Kidney (tissue), 14 donors: Measurements from ENCODE around the gene CAMTA1. TPM values are rescaled to one million over a fixed set of nuclear protein-coding genes. Genes with fewer than 3 reads are reported as not detected.
"Not testable (repeated sequence)": the region's sequence is repeated elsewhere in the genome, so short reads cannot be mapped to it uniquely, and the experiment has no call there.

Experiments used
- DNase-seq, 5 donors: peaks; one replicate each; pipeline ENCODE4 v3.0.0-alpha.2; 2013 to 2020
- FAIRE-seq: peaks from 2 replicates; lab custom pipeline; 2012; peaks lifted over from hg19 to GRCh38; lab: Jason Lieb, UNC
- H3K27ac ChIP-seq, 2 donors: one replicate each; pipeline ENCODE4 v1.7.0; 2013; ENCODE audit warnings: low read depth in 2 of 2, low read length in 2 of 2, inconsistent platforms in 1 of 2
- H3K27me3 ChIP-seq: one replicate; pipeline ENCODE4 v1.7.1; 2013; ENCODE audit warnings: low read length, inconsistent platforms; ENCODE audit not compliant: control insufficient read depth, insufficient read depth
- H3K36me3 ChIP-seq, 3 donors: one replicate each; pipeline versions ENCODE4 v1.7.0 to v1.7.1; 2013; ENCODE audit warnings: low read length in 3 of 3, control low read depth in 1 of 3, inconsistent platforms in 1 of 3; ENCODE audit not compliant: insufficient read depth in 3 of 3, control insufficient read depth in 2 of 3
- H3K4me1 ChIP-seq, 3 donors: one replicate each; pipeline versions ENCODE4 v1.7.0 to v1.7.1; 2013; ENCODE audit warnings: low read length in 3 of 3, inconsistent platforms in 1 of 3, low read depth in 1 of 3; ENCODE audit not compliant: control insufficient read depth in 2 of 3, insufficient read depth in 2 of 3
- H3K4me3 ChIP-seq, 3 donors: one replicate each; pipeline versions ENCODE4 v1.7.0 to v1.8.1; 2013; ENCODE audit warnings: low read length in 3 of 3, control low read depth in 1 of 3, inconsistent platforms in 1 of 3
- H3K9ac ChIP-seq, 3 donors: one replicate each; pipeline versions ENCODE4 v1.7.0 to v1.7.1; 2013; ENCODE audit warnings: low read length in 3 of 3, control low read depth in 1 of 3, inconsistent platforms in 1 of 3
- H3K9me3 ChIP-seq, 3 donors: one replicate each; pipeline versions ENCODE4 v1.7.0 to v1.7.1; 2013; ENCODE audit warnings: low read length in 3 of 3, control low read depth in 1 of 3, inconsistent platforms in 1 of 3; ENCODE audit not compliant: control insufficient read depth in 2 of 3, insufficient read depth in 1 of 3
- CTCF ChIP-seq: IDR thresholded peaks from 3 replicates; pipeline ENCODE4 v1.5.1; 2012; ENCODE audit warnings: mild to moderate bottlenecking, moderate library complexity, borderline replicate concordance; ENCODE audit not compliant: insufficient read depth; ENCODE audit errors: extremely low read depth
- intact Hi-C: fragments of 100-400 bp; cut with DNase I; formaldehyde crosslinking; loops from one replicate; pipeline ENCODE4 v1.11.1; 2022
- polyA plus RNA-seq: library from polyadenylated mRNA; stranded (reverse); fragments of 350-450 nt; fragmentation: Illumina TruSeq; extraction: RNeasy Lipid Tissue Mini Kit (QIAGEN cat#74804); gene quantifications from one replicate; pipeline ENCODE4 v1.2.3, GENCODE V29; 2014; ENCODE audit warnings: low read depth, low replicate concordance; ENCODE audit not compliant: insufficient read depth
- total RNA-seq: library from RNA; stranded (reverse); fragmentation: NEBNext Ultra II Directional; extraction: Animal tissue kit (Norgen Biotek cat#: 25700); gene quantifications from one replicate; pipeline ENCODE4 v1.2.1, GENCODE V29; 2021
- donor health status: control.
- donor health status: control.
- donor health status: control.
- donor health status: control.
- donor health status: control.
- donor health status: DM: yes; HTN: yes; CAD: no.
- donor health status: Normal renal cell carcinoma (clear cell type).

CAMTA1 gene
- total and polyA plus RNA-seq, 2 donors from 2014 or later = 79.0 to 170 TPM

DNA sequence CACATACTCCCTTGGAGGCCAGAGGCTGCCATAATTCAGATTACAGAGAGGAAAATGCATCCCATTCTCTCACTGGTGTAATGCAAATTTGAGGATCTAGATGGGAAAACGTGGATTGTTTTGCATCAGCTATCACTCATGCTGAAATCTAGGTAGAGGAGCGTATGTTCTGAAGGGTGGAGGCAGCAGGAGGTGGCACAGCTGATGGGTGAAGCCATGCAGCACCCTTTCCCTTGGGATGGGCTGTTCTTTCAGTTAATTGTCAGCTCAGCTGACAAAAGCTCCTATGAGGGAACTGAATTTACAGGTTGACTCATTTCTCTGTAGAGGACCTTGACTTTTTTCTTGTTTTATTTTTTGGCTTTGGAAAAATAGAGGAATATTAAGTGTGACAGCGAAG is 41.8 kb downstream of the CAMTA1 start:
- Histone ChIP-seq H3K4me1 (peaks cover 0 to 29% (median under 1%) of the 10 kb centered on the region in 3 donors), H3K9ac (no peak overlapping the region), H3K27me3 (no peaks in the 10 kb centered on the region), H3K9me3 (no peaks in the 10 kb centered on the region), H3K36me3 (no peaks in the 10 kb centered on the region), H3K27ac (no peak overlapping the region), H3K4me3 (no peak overlapping the region)
- no peak for FAIRE-seq
- no peak for DNase-seq
- intact Hi-C loops = no loop called here
- TF ChIP-seq CTCF = no peak

- no peak overlapping the region for H3K4me3 ChIP-seq
- DNase-seq = no peak
- intact Hi-C loops = no loop called here
- H3K9me3 ChIP-seq = no peaks in the 10 kb centered on the region
- H3K36me3 ChIP-seq = no peaks in the 10 kb centered on the region
- no peaks in the 10 kb centered on the region for H3K27me3 ChIP-seq
- H3K27ac ChIP-seq = no peak overlapping the region
- no peak for FAIRE-seq
- H3K4me1 ChIP-seq = peaks cover 0 to 31% (median 3%) of the 10 kb centered on the region in 3 donors
- TF ChIP-seq CTCF = no peak
- H3K9ac ChIP-seq = no peak overlapping the region
Observed at GRCh38 chr1:6827630-6828165, 42.4 kb downstream of the CAMTA1 start.

GRCh38 chr1:6831366-6831765 is 46.1 kb downstream of the CAMTA1 start:
- Histone ChIP-seq H3K4me1 (peaks cover 0 to 32% (median 11%) of the 10 kb centered on the region in 3 donors), H3K9me3 (no peaks in the 10 kb centered on the region), H3K4me3 (no peak overlapping the region), H3K36me3 (no peaks in the 10 kb centered on the region), H3K27ac (peak overlapping the region in 1 of 2 donors; percentile 34), H3K27me3 (no peaks in the 10 kb centered on the region), H3K9ac (peak overlapping the region in 1 of 3 donors; percentile 29)
- intact Hi-C loops = no loop called here
- peak in 1 of 5 donors; percentile 42 for DNase-seq
- FAIRE-seq = peak; percentile 52
- no peak for TF ChIP-seq CTCF

GRCh38 chr1:6832006-6832405 is 46.8 kb downstream of the CAMTA1 start:
- H3K4me1 ChIP-seq = peaks cover 0 to 30% (median 11%) of the 10 kb centered on the region in 3 donors

More at GRCh38 chr1:6832006-6832405, 46.8 kb downstream of the CAMTA1 start:
- H3K36me3 ChIP-seq, intact Hi-C loops, H3K9ac ChIP-seq, H3K4me3 ChIP-seq, H3K9me3 ChIP-seq, DNase-seq, FAIRE-seq, H3K27me3 ChIP-seq: not testable (repeated sequence)
- peak overlapping the region in 1 of 2 donors; percentile 34 for H3K27ac ChIP-seq
